HepG2 (cell line): Measurements from ENCODE around the gene RTN3.
"Not testable (repeated sequence)": the region's sequence is repeated elsewhere in the genome, so short reads cannot be mapped to it uniquely, and the experiment has no call there.

Experiments used
- NFYB ChIP-seq: sonication (generic); formaldehyde crosslinking; IDR thresholded peaks from 2 replicates; pipeline ENCODE4 v1.4.0; 2020; ENCODE audit warnings: missing genetic modification reagents
- WIZ ChIP-seq: sonication (generic); formaldehyde crosslinking; IDR thresholded peaks from 2 replicates; pipeline ENCODE4 v1.5.1; 2020; ENCODE audit warnings: mild to moderate bottlenecking, missing genetic modification reagents
- TF ChIP-seq, protein P1 (sequence below): sonication (generic); formaldehyde crosslinking; IDR thresholded peaks from 2 replicates; pipeline ENCODE4 v1.5.0; 2020; ENCODE audit warnings: mild to moderate bottlenecking, missing genetic modification reagents, moderate library complexity

- not testable (repeated sequence) for TF ChIP-seq NFYB (CRISPR knock-in tag); WIZ
- TF ChIP-seq, protein P1, sequence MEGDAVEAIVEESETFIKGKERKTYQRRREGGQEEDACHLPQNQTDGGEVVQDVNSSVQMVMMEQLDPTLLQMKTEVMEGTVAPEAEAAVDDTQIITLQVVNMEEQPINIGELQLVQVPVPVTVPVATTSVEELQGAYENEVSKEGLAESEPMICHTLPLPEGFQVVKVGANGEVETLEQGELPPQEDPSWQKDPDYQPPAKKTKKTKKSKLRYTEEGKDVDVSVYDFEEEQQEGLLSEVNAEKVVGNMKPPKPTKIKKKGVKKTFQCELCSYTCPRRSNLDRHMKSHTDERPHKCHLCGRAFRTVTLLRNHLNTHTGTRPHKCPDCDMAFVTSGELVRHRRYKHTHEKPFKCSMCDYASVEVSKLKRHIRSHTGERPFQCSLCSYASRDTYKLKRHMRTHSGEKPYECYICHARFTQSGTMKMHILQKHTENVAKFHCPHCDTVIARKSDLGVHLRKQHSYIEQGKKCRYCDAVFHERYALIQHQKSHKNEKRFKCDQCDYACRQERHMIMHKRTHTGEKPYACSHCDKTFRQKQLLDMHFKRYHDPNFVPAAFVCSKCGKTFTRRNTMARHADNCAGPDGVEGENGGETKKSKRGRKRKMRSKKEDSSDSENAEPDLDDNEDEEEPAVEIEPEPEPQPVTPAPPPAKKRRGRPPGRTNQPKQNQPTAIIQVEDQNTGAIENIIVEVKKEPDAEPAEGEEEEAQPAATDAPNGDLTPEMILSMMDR (CRISPR knock-in tag), result not testable (repeated sequence)
Observed at GRCh38 chr11:63638436-63638835, 42.9 kb upstream of the RTN3 start.
